Measurements from ENCODE around the gene PTK6.

DNA sequence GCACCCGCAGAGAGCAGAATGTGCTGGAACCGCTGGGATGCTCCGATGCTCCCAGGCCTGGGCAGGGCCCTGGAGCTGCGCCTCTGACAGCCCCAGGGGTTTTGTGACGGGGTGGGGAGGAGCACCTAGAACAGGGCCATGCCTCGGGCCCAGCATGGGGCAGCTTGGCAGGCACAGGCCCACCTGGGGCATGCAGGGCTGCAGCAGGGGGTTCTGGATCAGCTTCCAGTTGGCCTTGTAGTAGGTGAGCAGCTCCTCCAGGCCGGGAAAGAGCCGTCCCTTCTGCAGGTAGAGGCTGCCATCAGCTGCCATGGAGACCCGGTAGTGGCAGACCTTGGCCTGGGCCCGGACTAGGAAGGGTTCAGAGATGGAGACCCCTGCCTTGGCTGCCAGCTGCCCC is 6.0 kb upstream of the PTK6 start:
- no peak for TF ChIP-seq EP300 (IDR thresholded peaks at IDR 0.05)
- TF ChIP-seq, protein P1, sequence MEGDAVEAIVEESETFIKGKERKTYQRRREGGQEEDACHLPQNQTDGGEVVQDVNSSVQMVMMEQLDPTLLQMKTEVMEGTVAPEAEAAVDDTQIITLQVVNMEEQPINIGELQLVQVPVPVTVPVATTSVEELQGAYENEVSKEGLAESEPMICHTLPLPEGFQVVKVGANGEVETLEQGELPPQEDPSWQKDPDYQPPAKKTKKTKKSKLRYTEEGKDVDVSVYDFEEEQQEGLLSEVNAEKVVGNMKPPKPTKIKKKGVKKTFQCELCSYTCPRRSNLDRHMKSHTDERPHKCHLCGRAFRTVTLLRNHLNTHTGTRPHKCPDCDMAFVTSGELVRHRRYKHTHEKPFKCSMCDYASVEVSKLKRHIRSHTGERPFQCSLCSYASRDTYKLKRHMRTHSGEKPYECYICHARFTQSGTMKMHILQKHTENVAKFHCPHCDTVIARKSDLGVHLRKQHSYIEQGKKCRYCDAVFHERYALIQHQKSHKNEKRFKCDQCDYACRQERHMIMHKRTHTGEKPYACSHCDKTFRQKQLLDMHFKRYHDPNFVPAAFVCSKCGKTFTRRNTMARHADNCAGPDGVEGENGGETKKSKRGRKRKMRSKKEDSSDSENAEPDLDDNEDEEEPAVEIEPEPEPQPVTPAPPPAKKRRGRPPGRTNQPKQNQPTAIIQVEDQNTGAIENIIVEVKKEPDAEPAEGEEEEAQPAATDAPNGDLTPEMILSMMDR (IDR thresholded peaks at IDR 0.05) = no peak
